Measurements from ENCODE around the gene REP15. TPM values are rescaled to one million over a fixed set of nuclear protein-coding genes. Genes with fewer than 3 reads are reported as not detected.
"Not testable (repeated sequence)": the region's sequence is repeated elsewhere in the genome, so short reads cannot be mapped to it uniquely, and the experiment has no call there.

The REP15 gene
- total RNA-seq, 1 donor from 2014 or later, result not detected

GRCh38 chr12:27733052-27733656 lies 36.9 kb downstream of the REP15 start:
- peaks cover 0 to 29% of the 10 kb centered on the region in 2 donors for H3K36me3 ChIP-seq
- TF ChIP-seq POLR2A (IDR thresholded peaks at IDR 0.05), result no peak
- peak; percentile 37 to 81 (median 68) for TF ChIP-seq CTCF (IDR thresholded peaks at IDR 0.05)
- H3K4me1 ChIP-seq, result no peaks in the 10 kb centered on the region
- no peaks in the 10 kb centered on the region for H3K27me3 ChIP-seq
- H3K4me3 ChIP-seq, result no peak overlapping the region
- no peak overlapping the region for H3K27ac ChIP-seq
- intact Hi-C loops (cut with DNase I), result loop anchor here (5.0 to 10.0 kb wide), 2 partner anchors 92 to 204 kb away; no protein-coding TSS in a partner anchor
- H3K9me3 ChIP-seq, result no peaks in the 10 kb centered on the region
- DNase-seq (ENCODE audit: extremely low spot score in 2 of 2), result no peak

GRCh38 chr12:27733791-27734190 lies 37.5 kb downstream of the REP15 start:
- intact Hi-C loops (cut with DNase I), result loop anchor here (5.0 to 10.0 kb wide), 2 partner anchors 91 to 204 kb away; no protein-coding TSS in a partner anchor
- Histone ChIP-seq H3K4me1 (no peaks in the 10 kb centered on the region), H3K27me3 (no peaks in the 10 kb centered on the region), H3K4me3 (no peak overlapping the region), H3K27ac (no peak overlapping the region), H3K9me3 (no peaks in the 10 kb centered on the region), H3K36me3 (peaks cover 0 to 35% of the 10 kb centered on the region in 2 donors)
- TF ChIP-seq POLR2A (IDR thresholded peaks at IDR 0.05) (no peak), CTCF (IDR thresholded peaks at IDR 0.05) (no peak), POLR2AphosphoS5 (IDR thresholded peaks at IDR 0.05; ENCODE audit: insufficient read depth in 1 of 2, low read depth in 1 of 2) (no peak)
- no peak for DNase-seq (ENCODE audit: extremely low spot score in 2 of 2)

- not testable (repeated sequence) for H3K9me3 ChIP-seq; DNase-seq (ENCODE audit: extremely low spot score in 2 of 2); H3K4me1 ChIP-seq; H3K27ac ChIP-seq; H3K4me3 ChIP-seq; H3K27me3 ChIP-seq
- intact Hi-C loops (cut with DNase I), result loop anchor here (5.0 to 10.0 kb wide), 2 partner anchors 90 to 203 kb away; no protein-coding TSS in a partner anchor
- H3K36me3 ChIP-seq, result peaks cover 0 to 35% of the 10 kb centered on the region in 2 donors
These were observed 38.1 kb downstream of the REP15 start for GRCh38 chr12:27734321-27734720.

- TF ChIP-seq POLR2AphosphoS5 (IDR thresholded peaks at IDR 0.05; ENCODE audit: insufficient read depth in 1 of 2, low read depth in 1 of 2) (no peak), CTCF (IDR thresholded peaks at IDR 0.05) (no peak), POLR2A (IDR thresholded peaks at IDR 0.05) (no peak)
These were observed 47.4 kb downstream of the REP15 start for GRCh38 chr12:27743601-27744000.

GRCh38 chr12:27745734-27746133 lies 49.5 kb downstream of the REP15 start:
- H3K4me3 ChIP-seq; H3K27me3 ChIP-seq; H3K4me1 ChIP-seq; H3K9me3 ChIP-seq; DNase-seq (ENCODE audit: extremely low spot score in 2 of 2); intact Hi-C loops (cut with DNase I); H3K27ac ChIP-seq: not testable (repeated sequence)
- peaks cover 0 to 16% of the 10 kb centered on the region in 2 donors for H3K36me3 ChIP-seq

More at GRCh38 chr12:27743601-27744000, 47.4 kb downstream of the REP15 start:
- no peaks in the 10 kb centered on the region for H3K9me3 ChIP-seq
- H3K27me3 ChIP-seq, result no peaks in the 10 kb centered on the region
- no peak overlapping the region for H3K4me3 ChIP-seq
- no peak for DNase-seq (ENCODE audit: extremely low spot score in 2 of 2)
- H3K36me3 ChIP-seq, result peaks cover 0 to 22% of the 10 kb centered on the region in 2 donors
- H3K4me1 ChIP-seq, result peaks cover 9% of the 10 kb centered on the region
- H3K27ac ChIP-seq, result no peak overlapping the region
- intact Hi-C loops (cut with DNase I), result no loop called here

Other genes with a start within 250 kb of the REP15 start
- gene SMCO2, start 249.7 kb upstream of the REP15 start, total RNA-seq, result not detected
- 101 TPM for gene PPFIBP1, start 172.2 kb upstream of the REP15 start, total RNA-seq
- gene MRPS35, start 14.4 kb downstream of the REP15 start, total RNA-seq, result 25.3 TPM
- 30.0 TPM for gene KLHL42, start 83.8 kb downstream of the REP15 start, total RNA-seq
- gene MANSC4, start 83.8 kb downstream of the REP15 start, total RNA-seq, result not detected

Measured in vagina (tissue), 2 donors.